ENCODE measurements around the gene SPATA13.
A peak's percentile ranks its signal among the peaks of the same experiment; 100 is the strongest.

The SPATA13 gene

DNA sequence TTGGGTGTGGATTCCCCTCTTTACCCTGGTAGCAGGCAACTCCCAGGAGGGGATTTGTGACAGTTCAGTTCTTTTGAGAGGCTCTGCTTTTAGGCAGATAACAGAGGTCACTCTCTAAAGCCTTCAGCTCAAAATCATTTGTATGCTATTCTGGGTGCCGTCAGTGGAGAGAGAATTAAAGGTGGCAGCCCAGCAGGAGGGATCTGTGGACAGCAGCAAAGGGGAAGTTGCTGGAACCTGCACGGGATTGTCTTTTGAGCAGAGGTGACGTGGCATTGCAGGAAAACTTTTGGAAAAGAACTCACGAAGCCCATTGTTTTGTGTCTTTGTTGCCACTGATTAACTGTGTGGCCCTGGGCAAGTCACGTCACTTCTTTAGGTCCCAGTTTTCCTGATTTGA lies 86.5 kb downstream of the SPATA13 start:
- Histone ChIP-seq H3K9me3 (replicated peaks in 1 of 11) (no peaks in the 10 kb centered on the region), H3K27me3 (no peaks in the 10 kb centered on the region), H4K20me1 (no peaks in the 10 kb centered on the region), H3K4me1 (peaks cover 0 to 77% (median 46%) of the 10 kb centered on the region in 10 experiments; a peak in 17 of 20 replicates), H3K4me2 (peak overlapping the region in 7 of 11 experiments; percentile 3 to 53 (median 26); a peak in 7 of 22 replicates), H3K36me3 (peaks cover 0 to 12% (median 3%) of the 10 kb centered on the region in 11 experiments; a peak in 4 of 22 replicates), H3K4me3 (no peak overlapping the region), H3K9ac (0 out of 22 replicates have a peak overlapping the region, but pooled peaks of 2 of the 11 experiments have one; percentile 0 to 5), H3K27ac (peak overlapping the region in 5 of 11 experiments; percentile 4 to 26 (median 17); a peak in 3 of 22 replicates)
- no peak for TF ChIP-seq Cebpa-rat (IDR thresholded peaks at IDR 0.05)

DNA sequence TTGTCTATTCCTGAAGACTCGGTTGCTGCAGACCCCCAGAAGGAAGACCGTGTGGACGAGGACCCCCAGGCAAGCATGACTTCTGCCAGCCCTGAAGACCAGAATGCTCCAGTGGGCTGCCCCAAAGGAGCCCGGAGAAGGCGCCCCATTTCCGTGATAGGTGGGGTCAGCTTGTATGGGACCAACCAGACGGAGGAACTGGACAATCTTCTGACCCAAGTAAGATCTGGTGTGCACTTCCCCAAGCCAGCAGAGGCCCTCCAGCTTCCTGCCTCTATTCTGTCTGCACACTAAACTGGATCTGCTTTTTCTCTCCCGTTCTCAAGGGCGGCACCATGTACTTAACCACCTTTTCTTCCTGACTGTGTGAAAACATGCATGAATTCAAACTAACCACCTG lies 89.1 kb downstream of the SPATA13 start:
- Histone ChIP-seq H3K4me1 (peaks cover 23 to 82% (median 66%) of the 10 kb centered on the region in 10 experiments), H3K36me3 (peaks cover 0 to 16% (median 6%) of the 10 kb centered on the region in 11 experiments; a peak in 5 of 22 replicates), H3K27me3 (no peaks in the 10 kb centered on the region), H3K27ac (peak overlapping the region in 7 of 11 experiments; percentile 4 to 49 (median 43); a peak in 10 of 22 replicates), H3K9ac (no peak overlapping the region), H3K4me2 (peak overlapping the region in 6 of 11 experiments; percentile 53 to 95 (median 84); a peak in 13 of 22 replicates), H3K4me3 (no peak overlapping the region), H3K9me3 (replicated peaks in 1 of 11) (no peaks in the 10 kb centered on the region; a peak in 1 of 22 replicates), H4K20me1 (no peaks in the 10 kb centered on the region)
- TF ChIP-seq Cebpa-rat (IDR thresholded peaks at IDR 0.05), result no peak

DNA sequence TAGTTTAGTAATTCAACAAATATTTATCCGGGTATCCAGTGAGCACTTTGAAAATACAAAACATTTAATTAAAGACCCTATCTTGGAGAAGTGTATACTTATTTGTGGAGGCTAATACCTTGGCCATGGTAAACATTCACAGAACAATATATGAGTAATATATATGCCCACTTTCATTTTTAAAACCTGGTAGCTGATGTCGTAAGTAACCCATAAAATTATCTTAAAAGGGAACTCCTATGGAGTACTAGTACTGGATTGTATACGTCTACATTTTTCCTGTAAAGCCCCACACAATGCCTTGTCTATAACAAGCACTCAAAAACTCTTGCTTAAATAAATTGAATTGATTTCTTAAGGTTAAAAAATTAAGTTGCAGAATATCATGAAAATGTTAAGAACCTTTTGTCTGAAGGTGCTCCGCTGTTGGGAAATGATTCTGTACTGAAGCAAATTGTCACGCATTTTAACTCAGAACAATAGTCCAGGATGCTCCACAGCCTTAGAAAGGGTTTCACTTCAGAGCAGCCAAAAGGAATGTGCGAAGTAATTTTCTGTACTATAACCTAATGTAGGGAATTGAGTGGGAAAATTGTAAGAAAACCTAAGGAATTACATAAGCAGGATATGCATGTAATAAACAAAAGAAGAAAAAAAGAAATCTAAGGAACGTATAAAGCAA lies 90.0 kb downstream of the SPATA13 start:
- Histone ChIP-seq H3K4me2 (peak overlapping the region in 8 of 11 experiments; percentile 79 to 95 (median 88); a peak in 11 of 22 replicates), H4K20me1 (no peaks in the 10 kb centered on the region), H3K36me3 (peaks cover 0 to 23% (median 7%) of the 10 kb centered on the region in 11 experiments; a peak in 6 of 22 replicates), H3K27me3 (no peaks in the 10 kb centered on the region), H3K9ac (no peak overlapping the region; a peak in 1 of 22 replicates), H3K4me1 (peaks cover 32 to 91% (median 75%) of the 10 kb centered on the region in 10 experiments), H3K9me3 (replicated peaks in 1 of 11) (peaks cover 0 to 8% (median 0%) of the 10 kb centered on the region in 11 experiments; a peak in 4 of 22 replicates), H3K4me3 (no peak overlapping the region), H3K27ac (peak overlapping the region in 8 of 11 experiments; percentile 90 to 98 (median 95); a peak in 13 of 22 replicates)
- no peak for TF ChIP-seq Cebpa-rat (IDR thresholded peaks at IDR 0.05)

DNA sequence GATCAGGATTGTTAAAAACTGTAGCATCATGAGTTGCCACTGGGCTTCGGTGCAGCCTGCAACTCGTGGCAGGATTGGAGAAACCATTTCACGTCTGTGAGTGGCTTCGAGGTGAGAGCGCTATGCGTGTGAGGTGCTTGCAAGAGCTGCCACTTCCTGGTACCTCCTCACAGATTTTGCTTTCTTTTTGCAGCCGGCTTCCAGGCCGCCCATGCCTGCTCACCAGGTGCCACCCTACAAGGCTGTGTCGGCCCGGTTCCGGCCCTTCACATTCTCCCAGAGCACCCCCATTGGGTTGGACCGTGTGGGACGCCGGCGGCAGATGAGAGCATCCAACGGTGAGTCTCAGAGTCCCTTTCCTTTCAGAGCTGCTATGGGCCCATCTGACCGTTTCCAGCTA lies 91.0 kb downstream of the SPATA13 start:
- Histone ChIP-seq H3K27me3 (no peaks in the 10 kb centered on the region), H3K4me1 (peaks cover 32 to 97% (median 81%) of the 10 kb centered on the region in 10 experiments), H3K4me2 (peak overlapping the region in 9 of 11 experiments; percentile 76 to 95 (median 87); a peak in 17 of 22 replicates), H3K36me3 (peaks cover 0 to 24% (median 7%) of the 10 kb centered on the region in 11 experiments; a peak in 6 of 22 replicates), H4K20me1 (no peaks in the 10 kb centered on the region), H3K27ac (peak overlapping the region in 10 of 11 experiments; percentile 90 to 98 (median 95); a peak in 19 of 22 replicates), H3K9ac (peak overlapping the region in 6 of 11 experiments; percentile 37 to 82 (median 79); a peak in 7 of 22 replicates), H3K4me3 (no peak overlapping the region), H3K9me3 (replicated peaks in 1 of 11) (peaks cover 0 to 9% (median 0%) of the 10 kb centered on the region in 11 experiments; a peak in 4 of 22 replicates)
- no peak for TF ChIP-seq Cebpa-rat (IDR thresholded peaks at IDR 0.05)

DNA sequence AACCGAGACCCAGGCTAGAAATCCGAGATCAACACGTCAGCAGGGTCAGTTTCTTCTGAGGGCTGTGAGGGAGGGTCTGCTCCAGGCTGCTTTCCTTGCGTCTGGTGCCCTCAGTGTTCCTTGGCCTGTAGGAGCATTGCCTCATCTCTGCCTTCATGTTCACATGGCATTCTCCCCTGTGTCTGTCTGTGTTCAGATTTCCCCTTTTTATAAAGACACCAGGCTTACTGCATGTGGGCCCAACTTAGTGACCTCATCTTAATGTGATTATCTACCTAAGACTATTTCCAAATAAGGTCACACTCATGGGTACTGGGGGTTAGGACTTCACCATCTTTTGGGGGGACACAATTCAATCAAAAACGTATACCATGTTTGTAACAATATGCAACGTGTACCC lies 91.6 kb downstream of the SPATA13 start:
- H3K36me3 ChIP-seq, result peaks cover 0 to 24% (median 7%) of the 10 kb centered on the region in 11 experiments; a peak in 6 of 22 replicates
- TF ChIP-seq Cebpa-rat (IDR thresholded peaks at IDR 0.05), result no peak
- no peak overlapping the region for H3K4me3 ChIP-seq
- no peaks in the 10 kb centered on the region for H3K27me3 ChIP-seq
- H3K9ac ChIP-seq, result peak overlapping the region in 10 of 11 experiments; percentile 37 to 83 (median 78); a peak in 14 of 22 replicates
- H3K4me1 ChIP-seq, result peaks cover 32 to 97% (median 80%) of the 10 kb centered on the region in 10 experiments
- H3K9me3 ChIP-seq (replicated peaks in 1 of 11), result peaks cover 0 to 9% (median 0%) of the 10 kb centered on the region in 11 experiments; a peak in 4 of 22 replicates
- H3K27ac ChIP-seq, result peak overlapping the region; percentile 85 to 98 (median 95); a peak in 21 of 22 replicates
- H3K4me2 ChIP-seq, result peak overlapping the region in 9 of 11 experiments; percentile 76 to 95 (median 87); a peak in 17 of 22 replicates
- H4K20me1 ChIP-seq, result no peaks in the 10 kb centered on the region

DNA sequence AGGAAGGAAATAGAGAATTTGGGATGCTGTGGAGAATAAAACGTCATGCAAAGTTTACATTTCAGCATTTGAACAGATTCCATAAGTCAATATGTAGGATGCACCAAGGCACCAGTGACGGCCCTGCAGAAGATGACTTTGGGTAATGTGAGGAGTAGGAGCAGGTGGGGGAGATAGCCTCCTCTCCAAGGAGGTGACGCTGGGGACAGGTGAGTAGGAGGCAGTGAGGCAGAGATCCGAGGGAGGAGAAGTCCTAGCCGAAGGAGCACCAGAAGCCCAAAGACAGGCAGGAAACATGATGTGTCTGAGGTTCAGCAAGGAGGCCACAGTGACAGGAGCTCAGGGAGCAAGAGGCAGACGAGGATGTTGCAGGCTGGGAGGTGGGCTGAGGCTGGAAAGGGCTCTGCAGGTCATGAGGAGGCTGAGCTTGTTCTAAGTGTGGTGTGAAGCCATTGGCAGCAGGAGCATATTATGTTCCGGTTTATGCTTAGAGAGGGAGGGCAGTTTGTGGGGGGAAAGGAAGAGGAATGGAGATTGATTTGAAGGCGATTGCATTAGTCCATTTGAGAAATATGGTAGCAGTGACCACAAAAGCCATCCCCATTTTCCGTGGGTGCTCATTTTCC lies 93.1 kb downstream of the SPATA13 start:
- H3K36me3 ChIP-seq, result peaks cover 0 to 24% (median 7%) of the 10 kb centered on the region in 11 experiments; a peak in 6 of 22 replicates
- no peaks in the 10 kb centered on the region for H3K27me3 ChIP-seq
- peaks cover 0 to 9% (median 0%) of the 10 kb centered on the region in 11 experiments; a peak in 4 of 22 replicates for H3K9me3 ChIP-seq (replicated peaks in 1 of 11)
- H3K4me1 ChIP-seq, result peaks cover 32 to 97% (median 80%) of the 10 kb centered on the region in 10 experiments
- peak overlapping the region; percentile 85 to 98 (median 95) for H3K27ac ChIP-seq
- no peaks in the 10 kb centered on the region for H4K20me1 ChIP-seq
- H3K9ac ChIP-seq, result peak overlapping the region; percentile 36 to 83 (median 79); a peak in 21 of 22 replicates
- peak overlapping the region in 8 of 10 experiments; percentile 8 to 54 (median 34); a peak in 12 of 20 replicates for H3K4me3 ChIP-seq
- no peak for TF ChIP-seq Cebpa-rat (IDR thresholded peaks at IDR 0.05)
- H3K4me2 ChIP-seq, result peak overlapping the region; percentile 65 to 95 (median 87)

DNA sequence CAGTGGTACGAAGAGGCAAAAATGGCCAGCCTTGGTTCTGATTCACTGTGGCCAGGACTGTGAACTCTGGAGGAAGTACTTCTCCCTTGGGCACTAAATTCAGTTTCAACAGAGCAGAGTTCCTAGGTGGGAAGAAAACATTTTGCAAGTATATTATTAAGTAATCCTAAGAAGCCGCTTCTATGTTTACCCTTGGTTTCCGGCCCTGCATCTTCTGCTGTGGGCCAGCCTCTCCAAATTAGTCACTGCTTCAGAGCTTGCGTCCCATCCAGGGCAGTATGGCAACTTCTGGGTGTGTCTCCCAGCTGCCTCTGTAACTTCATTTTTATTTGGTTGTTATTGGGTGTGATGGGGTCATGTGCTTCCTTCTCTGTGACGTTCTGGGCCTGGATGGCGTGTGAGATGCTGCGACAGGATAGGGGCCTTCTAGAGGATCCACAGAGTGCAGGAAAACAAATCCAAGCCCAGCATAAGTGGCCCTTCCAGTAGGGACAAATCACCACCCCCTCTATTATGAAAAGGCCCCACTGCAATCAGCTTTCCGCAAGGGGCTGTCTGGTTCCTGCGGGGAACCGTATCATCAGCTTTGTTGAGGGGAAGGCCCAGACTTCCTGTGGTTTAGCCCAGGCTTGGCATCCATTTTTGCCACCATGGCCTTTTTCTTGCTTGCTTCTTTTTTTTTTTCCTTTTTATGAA lies 93.8 kb downstream of the SPATA13 start:
- Histone ChIP-seq H3K27me3 (no peaks in the 10 kb centered on the region), H3K36me3 (peaks cover 0 to 24% (median 7%) of the 10 kb centered on the region in 11 experiments; a peak in 6 of 22 replicates), H3K9ac (peak overlapping the region; percentile 60 to 83 (median 79); a peak in 21 of 22 replicates), H3K4me1 (peaks cover 32 to 100% (median 85%) of the 10 kb centered on the region in 10 experiments), H3K4me3 (peak overlapping the region in 6 of 10 experiments; percentile 11 to 44 (median 38); a peak in 7 of 20 replicates), H3K9me3 (replicated peaks in 1 of 11) (peaks cover 0 to 9% (median 0%) of the 10 kb centered on the region in 11 experiments; a peak in 4 of 22 replicates), H4K20me1 (no peaks in the 10 kb centered on the region), H3K4me2 (peak overlapping the region; percentile 65 to 95 (median 87)), H3K27ac (peak overlapping the region; percentile 85 to 98 (median 95))
- peak; percentile 39 to 97 (median 91); a peak in 20 of 22 replicates for TF ChIP-seq Cebpa-rat (IDR thresholded peaks at IDR 0.05)

DNA sequence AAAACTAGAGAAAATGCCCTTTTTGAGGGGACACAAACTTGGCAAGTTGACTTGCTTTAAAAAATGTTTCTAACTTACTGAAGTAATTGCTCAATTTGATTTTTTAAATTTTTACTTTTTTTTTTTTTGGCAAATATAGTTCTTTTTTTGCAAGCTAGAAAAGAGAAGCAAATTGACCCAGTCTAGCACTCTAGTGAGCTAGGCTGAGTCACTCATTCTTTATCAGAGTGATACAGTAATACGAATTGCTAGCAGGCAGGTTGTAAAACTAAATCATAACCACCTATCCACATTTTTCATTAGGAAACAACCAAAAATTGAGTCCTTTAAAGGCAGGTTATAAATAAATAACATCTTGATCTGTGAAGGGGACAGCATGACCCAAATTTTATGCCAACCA lies 97.0 kb downstream of the SPATA13 start:
- Histone ChIP-seq H3K9ac (no peak overlapping the region), H3K27ac (peak overlapping the region in 6 of 11 experiments; percentile 4 to 95 (median 43); a peak in 6 of 22 replicates), H3K4me3 (no peak overlapping the region), H3K9me3 (replicated peaks in 1 of 11) (peaks cover 0 to 9% (median 0%) of the 10 kb centered on the region in 11 experiments; a peak in 4 of 22 replicates), H4K20me1 (no peaks in the 10 kb centered on the region), H3K27me3 (no peaks in the 10 kb centered on the region), H3K4me1 (peaks cover 31 to 97% (median 68%) of the 10 kb centered on the region in 10 experiments), H3K4me2 (peak overlapping the region in 4 of 11 experiments; percentile 11 to 90 (median 29); a peak in 5 of 22 replicates), H3K36me3 (peaks cover 0 to 18% (median 0%) of the 10 kb centered on the region in 11 experiments; a peak in 5 of 22 replicates)
- no peak for TF ChIP-seq Cebpa-rat (IDR thresholded peaks at IDR 0.05)
